HG03354 (cell line): ENCODE data around the gene EME2.
A peak's percentile ranks its signal among the peaks of the same experiment; 100 is the strongest.
"Not testable (repeated sequence)": the region's sequence is repeated elsewhere in the genome, so short reads cannot be mapped to it uniquely, and the experiment has no call there.

Experiments
- ATAC-seq: cut with Tn5 transposase; IDR thresholded peaks from one replicate; pipeline ENCODE4 v1.9.1; 2021; ENCODE audit warnings: mild to moderate bottlenecking; ENCODE audit not compliant: unreplicated experiment, poor library complexity, severe bottlenecking

The EME2 gene, protein sequence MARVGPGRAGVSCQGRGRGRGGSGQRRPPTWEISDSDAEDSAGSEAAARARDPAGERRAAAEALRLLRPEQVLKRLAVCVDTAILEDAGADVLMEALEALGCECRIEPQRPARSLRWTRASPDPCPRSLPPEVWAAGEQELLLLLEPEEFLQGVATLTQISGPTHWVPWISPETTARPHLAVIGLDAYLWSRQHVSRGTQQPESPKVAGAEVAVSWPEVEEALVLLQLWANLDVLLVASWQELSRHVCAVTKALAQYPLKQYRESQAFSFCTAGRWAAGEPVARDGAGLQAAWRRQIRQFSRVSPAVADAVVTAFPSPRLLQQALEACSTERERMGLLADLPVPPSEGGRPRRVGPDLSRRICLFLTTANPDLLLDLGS

GRCh38 chr16:1772362-1772907 is at the start of gene EME2:
Gene EME2 (plus strand): TSS chr16:1772810. CDS start chr16:1773228, 418 bp downstream.
- peak; percentile 6 for ATAC-seq

GRCh38 chr16:1723450-1724147 is 49.0 kb upstream of the EME2 start:
- ATAC-seq = no peak

DNA sequence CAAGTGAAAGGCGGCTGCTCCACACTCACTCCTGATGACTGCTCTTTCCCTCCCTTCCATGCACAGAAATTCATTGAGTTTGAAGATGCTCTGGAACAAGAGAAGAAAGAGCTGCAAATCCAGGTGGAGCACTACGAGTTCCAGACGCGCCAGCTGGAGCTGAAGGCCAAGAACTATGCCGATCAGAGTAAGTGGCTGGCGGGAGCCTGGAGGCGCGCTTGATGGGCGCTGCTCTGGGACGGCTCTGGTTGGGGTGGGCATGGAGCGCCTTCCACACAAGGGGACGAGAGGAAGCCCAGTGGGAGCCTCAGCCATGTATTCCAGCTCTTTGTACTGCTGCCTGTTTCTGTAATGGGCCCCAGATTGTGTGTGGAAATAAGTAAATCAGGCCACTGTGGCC is 48.1 kb upstream of the EME2 start:
- ATAC-seq = no peak

DNA sequence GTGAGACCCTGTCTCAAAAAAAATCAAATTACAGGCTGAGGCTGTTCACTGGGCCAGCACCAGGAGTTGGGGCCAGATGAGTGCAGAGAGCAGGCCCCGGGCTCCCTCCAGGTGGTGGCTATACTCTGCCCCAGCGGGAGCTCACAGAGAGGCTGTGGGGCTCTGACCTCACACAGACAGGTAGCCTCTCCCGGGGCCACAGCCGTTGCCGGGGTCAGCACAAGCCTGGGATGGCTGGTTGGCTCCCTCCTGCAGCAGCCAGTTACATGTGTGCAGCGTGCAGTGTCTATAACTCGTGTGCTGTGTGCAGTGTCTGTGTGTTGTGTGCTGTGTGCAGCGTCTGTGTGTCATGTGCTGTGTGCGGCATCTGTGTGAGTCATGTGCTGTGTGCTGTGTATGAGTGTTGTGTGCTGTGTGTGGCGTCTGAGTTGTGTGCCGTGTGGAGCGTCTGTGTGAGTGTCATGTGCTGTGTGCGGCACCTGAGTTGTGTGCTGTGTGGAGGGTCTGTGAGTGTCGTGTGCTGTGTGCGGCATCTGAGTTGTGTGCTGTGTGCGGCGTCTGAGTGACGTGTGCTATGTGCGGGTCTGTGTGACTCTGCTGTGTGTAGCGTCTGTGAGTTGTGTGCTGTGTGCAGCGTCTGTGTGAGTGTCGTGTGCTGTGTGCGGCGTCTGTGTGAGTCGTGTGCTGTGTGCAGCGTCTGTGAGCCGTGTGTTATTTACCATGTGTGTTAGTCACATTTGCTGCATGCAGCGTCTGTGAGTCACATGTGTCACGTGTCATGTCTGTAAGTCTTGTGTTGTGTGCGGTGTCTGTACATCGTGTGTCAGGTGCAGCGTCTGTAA is 45.7 kb upstream of the EME2 start:
- no peak for ATAC-seq

DNA sequence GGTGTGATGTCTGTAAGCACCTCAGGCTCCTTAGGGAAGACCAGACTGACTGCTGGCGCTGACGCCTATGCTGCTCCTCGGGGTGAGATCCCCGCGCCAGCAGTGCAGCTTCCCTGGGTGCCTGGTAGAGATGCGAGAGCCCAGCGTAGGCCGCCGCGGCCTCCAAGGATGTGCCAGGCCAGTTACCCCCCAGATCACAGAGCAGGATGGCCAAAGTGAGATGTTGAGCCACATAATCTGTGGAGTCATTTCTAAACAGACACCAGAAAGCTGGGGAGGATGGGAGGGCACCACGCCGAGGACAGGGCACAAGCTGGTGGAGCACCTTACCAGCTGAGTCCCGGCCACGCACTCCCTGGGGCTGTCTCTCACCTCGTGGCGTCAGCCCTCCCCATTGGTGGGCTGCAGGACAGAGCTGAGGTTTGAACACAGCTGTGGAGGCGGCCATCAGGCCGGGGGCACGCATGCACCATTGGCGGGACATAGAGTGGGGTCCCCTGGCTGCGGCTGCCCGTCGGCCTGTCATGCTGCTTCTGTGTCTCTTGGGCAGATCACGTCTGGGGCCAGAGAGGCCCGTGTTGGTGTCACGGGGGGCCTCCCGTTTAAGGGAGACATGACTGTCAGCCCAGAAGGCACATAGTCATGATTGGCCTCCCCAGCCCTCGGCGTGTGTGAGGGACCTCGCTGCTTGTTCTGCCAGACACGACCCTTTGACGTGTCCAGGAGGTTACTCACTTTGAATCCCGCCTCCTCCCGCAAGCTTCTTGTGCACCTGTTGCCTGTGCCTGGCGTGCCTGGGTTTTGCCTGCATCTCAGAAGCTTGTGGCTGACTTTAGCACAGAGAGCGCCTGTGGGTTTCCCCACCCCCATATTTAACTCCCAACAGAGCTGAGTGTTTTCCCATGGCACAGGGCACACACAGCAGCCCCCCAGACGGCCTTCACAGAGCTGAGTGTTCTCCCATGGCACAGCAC is 44.7 kb upstream of the EME2 start:
- ATAC-seq = no peak

DNA sequence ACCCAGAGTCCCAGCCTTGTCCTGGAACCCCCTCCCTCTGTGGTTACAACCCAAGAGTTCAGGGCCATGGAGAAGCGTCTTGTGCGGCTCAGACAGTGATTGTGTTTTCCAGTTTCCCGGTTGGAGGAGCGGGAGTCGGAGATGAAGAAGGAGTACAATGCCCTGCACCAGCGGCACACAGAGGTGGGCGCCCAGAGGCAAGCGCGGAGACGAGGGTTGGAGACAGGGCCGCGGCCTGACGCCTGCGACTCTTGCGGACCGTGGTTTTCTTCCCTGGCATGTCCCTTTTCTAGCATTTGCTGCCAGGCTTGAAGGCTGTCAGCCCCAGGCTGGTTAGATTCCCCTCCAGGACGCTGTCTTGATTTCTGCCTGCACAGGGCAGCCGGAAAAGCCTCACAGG is 43.6 kb upstream of the EME2 start:
- ATAC-seq = no peak

DNA sequence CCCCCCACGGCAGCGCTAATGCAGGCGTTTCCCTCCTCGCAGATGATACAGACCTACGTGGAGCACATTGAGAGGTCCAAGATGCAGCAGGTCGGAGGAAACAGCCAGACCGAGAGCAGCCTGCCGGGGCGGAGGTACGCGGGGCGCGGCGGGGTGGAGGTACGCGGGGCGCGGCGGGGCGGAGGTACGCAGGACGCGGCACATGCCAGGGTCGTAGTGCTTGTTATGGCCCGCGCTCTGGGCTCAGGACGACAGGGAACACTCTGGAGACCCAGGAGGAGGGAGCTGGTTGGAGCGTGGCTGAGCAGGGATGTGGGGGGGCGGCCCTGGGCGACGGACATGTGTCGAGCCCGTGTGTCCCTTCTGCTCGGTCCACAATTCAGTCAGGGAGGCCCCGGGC is 43.2 kb upstream of the EME2 start:
- no peak for ATAC-seq

- ATAC-seq = no peak
Measured at GRCh38 chr16:1731073-1731472, 41.5 kb upstream of the EME2 start.

GRCh38 chr16:1731603-1732002 is 41.0 kb upstream of the EME2 start:
- no peak for ATAC-seq

DNA sequence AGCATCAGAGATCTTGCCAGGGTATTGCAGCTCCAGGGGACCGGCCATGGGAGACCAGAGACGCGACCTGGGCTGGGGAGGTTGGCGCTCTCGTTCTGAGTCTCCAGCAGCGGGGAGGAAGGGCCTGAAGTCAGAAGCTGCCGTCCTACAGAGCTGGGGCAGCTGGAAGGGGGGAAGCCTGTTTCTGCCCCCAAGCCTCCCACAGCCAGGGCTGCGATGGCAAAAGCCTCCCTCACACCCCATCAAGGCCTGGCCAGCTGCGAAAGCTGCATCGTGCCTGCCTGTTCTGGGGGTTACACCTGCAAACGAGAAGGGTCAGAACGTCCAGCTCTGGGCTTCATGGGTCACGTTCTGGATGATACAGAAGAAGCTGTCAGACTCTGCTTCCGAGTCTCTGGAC is 40.5 kb upstream of the EME2 start:
- ATAC-seq = no peak

GRCh38 chr16:1732551-1732987 is 40.0 kb upstream of the EME2 start:
- not testable (repeated sequence) for ATAC-seq

DNA sequence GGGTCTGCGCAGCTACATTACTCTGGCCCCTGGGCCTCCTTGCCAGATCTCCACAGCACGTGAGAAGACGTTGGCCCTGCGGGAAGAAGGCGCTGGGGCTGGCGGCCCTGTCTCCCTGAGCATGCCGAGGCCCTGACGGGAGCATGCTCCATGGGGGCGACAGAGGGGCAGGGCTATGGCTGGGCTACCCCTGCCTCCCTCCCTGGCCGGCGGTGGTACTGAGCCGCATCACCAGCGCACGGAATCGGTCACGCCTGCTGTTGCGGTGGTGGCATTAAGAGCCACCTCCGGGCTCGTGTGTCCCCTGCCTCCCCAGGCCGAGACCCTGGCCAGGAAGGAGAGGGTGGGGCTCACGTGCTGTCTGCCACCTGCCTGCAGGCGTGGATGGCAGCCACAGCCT is 38.5 kb upstream of the EME2 start:
- no peak for ATAC-seq

DNA sequence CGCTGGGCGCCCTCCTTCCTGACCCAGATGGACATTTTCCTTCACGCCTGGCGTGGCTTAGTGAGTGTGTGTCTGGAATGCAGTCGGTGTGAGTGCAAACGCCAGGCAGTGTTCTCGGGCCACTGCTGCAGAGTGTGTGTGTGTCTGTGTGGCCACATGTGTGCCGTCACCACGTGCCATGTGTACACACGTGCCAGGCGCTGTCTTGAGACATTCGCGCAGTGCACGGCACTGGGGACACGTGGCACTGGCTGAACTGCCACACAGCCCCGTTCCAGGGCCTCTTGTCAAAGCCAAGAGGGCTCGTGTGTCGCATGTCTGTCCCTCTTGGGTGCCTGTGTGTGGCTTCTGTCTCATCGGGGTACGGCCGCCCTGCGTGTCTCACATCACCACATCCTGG is 37.8 kb upstream of the EME2 start:
- ATAC-seq = no peak

GRCh38 chr16:1740234-1740633 is 32.4 kb upstream of the EME2 start:
- no peak for ATAC-seq

DNA sequence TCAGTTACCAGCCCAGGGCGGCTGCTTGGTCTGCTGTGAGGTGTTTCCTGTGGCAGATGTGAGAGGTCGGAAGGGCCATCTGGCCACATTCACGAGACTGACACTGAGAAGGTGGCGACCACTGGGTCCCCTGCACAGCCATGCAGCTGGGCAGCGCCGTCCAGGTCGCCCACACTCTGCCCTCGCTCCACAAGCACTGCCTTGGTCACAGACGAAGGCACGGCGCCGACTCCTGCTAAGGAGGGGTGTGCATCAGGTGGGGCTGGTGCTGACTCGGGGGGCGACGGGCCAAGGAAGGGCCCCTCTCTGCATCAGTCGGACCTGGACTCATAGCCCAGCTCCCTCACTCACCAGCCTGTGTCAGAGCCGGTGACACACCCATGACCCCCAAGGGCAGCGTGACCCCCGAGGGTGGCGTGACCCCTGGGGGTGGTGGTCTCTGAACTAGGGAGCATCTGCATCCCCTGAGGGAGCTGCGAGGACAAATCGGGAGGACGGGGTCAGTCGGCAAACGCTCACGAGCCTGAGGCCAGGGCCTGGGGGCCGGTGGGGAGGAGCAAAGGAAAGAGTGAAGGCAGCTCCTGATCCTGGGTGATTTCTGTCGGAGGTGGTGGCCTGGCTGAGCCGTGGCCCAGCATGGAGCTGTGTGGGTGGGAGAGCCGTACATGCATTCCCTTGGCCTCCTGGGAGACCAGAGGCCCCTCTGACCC is 31.7 kb upstream of the EME2 start:
- ATAC-seq = no peak

GRCh38 chr16:1741553-1742165 is 31.0 kb upstream of the EME2 start:
- no peak for ATAC-seq

GRCh38 chr16:1743376-1744337 is 29.0 kb upstream of the EME2 start:
- no peak for ATAC-seq
